ENCODE measurements around the gene TMEM18.

The TMEM18 gene

DNA sequence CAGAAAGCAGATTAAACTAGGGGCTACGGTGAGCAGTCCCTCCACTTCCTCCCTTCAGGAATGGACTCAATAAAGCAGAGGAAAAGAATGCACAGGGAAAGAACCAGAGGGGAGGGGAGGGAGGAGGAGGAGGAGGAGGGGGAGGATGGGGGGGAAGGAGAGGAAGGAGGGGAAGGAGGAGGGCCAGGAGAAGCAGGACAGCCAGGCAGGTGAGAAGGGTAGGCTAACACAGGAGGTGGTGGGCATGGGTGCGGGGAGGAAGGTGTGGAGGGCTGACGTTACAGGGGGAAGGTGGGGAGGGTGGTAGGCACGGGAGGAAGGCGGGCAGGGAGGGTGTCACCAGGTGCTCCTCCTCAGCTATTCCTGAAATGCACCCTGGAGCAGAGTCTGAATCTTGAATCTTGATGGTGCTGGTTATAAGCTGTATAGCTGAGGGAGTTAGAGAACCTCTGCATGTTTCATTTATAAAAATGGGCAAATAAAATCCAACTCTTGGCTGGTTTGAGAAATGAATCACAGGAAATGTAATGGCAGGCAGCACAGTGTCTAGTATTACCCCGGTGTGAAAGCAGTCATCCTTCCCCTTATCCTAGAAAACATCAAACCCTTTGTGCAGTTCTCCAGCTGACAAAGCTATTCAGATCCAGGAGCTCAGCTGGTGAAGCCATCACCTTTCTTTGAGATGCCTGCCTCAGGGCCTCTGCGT, 3.4 kb downstream of the TMEM18 start:
- TF ChIP-seq POLR2AphosphoS5 (IDR thresholded peaks at IDR 0.05; ENCODE audit: low read depth, low read length): no peak

DNA sequence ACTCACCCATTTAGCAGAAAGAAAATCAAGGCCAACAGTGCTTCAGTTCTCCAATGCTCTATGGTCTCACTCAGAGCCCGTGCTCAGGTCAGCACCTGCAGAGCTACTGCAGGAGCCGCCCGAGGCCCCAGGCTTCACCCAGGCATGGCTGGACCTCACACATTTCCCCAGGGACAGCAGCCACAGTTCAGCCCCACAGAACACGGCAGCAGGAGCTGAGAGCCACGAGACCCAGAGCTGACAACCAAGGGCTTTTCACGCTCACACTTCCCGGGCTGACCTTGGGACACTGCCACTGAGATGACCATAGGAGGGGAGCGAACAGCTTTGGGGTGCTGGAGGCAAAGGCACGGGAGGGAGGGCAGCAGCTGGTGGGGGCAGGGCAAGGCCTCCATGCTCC, 4.2 kb downstream of the TMEM18 start:
- no peak for TF ChIP-seq SIN3A (IDR thresholded peaks at IDR 0.05; ENCODE audit: borderline replicate concordance, insufficient read depth, low read length)
- TF ChIP-seq TAF1 (IDR thresholded peaks at IDR 0.05; ENCODE audit: borderline replicate concordance, insufficient read depth, low read length): no peak
- TF ChIP-seq, protein P1, sequence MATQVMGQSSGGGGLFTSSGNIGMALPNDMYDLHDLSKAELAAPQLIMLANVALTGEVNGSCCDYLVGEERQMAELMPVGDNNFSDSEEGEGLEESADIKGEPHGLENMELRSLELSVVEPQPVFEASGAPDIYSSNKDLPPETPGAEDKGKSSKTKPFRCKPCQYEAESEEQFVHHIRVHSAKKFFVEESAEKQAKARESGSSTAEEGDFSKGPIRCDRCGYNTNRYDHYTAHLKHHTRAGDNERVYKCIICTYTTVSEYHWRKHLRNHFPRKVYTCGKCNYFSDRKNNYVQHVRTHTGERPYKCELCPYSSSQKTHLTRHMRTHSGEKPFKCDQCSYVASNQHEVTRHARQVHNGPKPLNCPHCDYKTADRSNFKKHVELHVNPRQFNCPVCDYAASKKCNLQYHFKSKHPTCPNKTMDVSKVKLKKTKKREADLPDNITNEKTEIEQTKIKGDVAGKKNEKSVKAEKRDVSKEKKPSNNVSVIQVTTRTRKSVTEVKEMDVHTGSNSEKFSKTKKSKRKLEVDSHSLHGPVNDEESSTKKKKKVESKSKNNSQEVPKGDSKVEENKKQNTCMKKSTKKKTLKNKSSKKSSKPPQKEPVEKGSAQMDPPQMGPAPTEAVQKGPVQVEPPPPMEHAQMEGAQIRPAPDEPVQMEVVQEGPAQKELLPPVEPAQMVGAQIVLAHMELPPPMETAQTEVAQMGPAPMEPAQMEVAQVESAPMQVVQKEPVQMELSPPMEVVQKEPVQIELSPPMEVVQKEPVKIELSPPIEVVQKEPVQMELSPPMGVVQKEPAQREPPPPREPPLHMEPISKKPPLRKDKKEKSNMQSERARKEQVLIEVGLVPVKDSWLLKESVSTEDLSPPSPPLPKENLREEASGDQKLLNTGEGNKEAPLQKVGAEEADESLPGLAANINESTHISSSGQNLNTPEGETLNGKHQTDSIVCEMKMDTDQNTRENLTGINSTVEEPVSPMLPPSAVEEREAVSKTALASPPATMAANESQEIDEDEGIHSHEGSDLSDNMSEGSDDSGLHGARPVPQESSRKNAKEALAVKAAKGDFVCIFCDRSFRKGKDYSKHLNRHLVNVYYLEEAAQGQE (IDR thresholded peaks at IDR 0.05; ENCODE audit: insufficient read depth in 1 of 2, low read depth in 2 of 2, low read length in 2 of 2): no peak
- no peak for TF ChIP-seq FOXP2 (optimal IDR thresholded peaks at IDR 0.05; ENCODE audit: borderline replicate concordance, extremely low read depth, extremely low read length, insufficient read depth)
- no peak for TF ChIP-seq POLR2AphosphoS5 (IDR thresholded peaks at IDR 0.05; ENCODE audit: low read depth, low read length)

DNA sequence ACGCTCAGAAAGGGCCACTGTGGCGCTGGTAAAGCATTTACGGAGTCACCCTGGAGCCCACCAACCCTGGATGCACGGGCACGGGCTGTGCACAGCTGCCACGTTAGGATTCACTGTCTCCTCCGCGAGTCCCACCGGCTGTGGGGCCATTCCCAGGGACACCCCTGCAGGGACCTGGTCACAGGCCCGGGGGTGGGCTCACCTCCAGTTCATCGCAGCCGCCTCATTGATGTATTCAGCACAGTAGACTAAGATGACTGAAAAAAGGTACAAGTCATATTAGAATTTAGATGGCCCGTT, 4.7 kb downstream of the TMEM18 start:
- TF ChIP-seq POLR2AphosphoS5 (IDR thresholded peaks at IDR 0.05; ENCODE audit: low read depth, low read length) (no peak), TAF1 (IDR thresholded peaks at IDR 0.05; ENCODE audit: borderline replicate concordance, insufficient read depth, low read length) (no peak), SIN3A (IDR thresholded peaks at IDR 0.05; ENCODE audit: borderline replicate concordance, insufficient read depth, low read length) (no peak), FOXP2 (optimal IDR thresholded peaks at IDR 0.05; ENCODE audit: borderline replicate concordance, extremely low read depth, extremely low read length, insufficient read depth) (no peak)
- TF ChIP-seq, protein P1 (IDR thresholded peaks at IDR 0.05; ENCODE audit: insufficient read depth in 1 of 2, low read depth in 2 of 2, low read length in 2 of 2): no peak

DNA sequence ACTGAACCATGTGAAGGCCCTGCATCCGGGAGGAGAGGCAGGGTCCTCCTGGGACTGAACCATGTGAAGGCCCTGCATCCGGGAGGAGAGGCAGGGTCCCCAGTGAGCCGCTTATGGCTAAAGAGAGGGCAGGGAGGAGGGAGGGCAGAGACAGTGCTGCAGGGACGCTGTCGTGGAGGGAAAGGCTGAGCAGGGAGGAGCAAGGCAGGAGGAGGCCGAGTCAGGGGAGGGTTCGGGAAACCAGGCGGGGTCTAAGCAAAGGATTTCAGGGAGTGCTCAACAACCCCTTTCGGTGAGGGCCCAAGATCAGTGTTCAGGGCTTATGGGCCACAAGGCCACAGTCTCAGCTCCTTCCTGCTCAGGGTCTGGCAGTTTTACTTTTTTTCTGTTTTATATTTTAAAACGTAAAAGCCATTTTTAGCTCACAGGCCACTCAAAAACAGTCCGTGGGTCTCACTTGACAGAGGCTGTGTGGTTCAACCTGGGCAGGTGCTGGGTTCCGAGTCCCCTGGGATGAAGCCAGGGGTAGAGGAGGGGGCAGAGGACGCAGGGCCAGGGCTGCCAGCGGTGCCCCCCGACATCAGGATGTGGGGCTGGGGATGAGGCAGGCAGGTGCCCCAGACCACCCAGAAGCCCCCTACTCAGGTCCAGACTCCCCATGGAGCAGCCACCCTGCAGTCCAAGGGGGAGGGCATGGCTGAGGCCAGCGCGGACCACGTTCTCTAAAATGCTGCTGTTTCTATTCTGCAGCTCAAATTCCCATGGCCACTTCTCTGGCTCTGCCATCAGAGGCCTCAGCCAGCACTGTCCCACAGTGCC, 5.2 kb downstream of the TMEM18 start:
- TF ChIP-seq TAF1 (IDR thresholded peaks at IDR 0.05; ENCODE audit: borderline replicate concordance, insufficient read depth, low read length): no peak
- TF ChIP-seq FOXP2 (optimal IDR thresholded peaks at IDR 0.05; ENCODE audit: borderline replicate concordance, extremely low read depth, extremely low read length, insufficient read depth): no peak
- TF ChIP-seq, protein P1 (IDR thresholded peaks at IDR 0.05; ENCODE audit: insufficient read depth in 1 of 2, low read depth in 2 of 2, low read length in 2 of 2): no peak
- TF ChIP-seq POLR2AphosphoS5 (IDR thresholded peaks at IDR 0.05; ENCODE audit: low read depth, low read length): no peak
- no peak for TF ChIP-seq SIN3A (IDR thresholded peaks at IDR 0.05; ENCODE audit: borderline replicate concordance, insufficient read depth, low read length)

DNA sequence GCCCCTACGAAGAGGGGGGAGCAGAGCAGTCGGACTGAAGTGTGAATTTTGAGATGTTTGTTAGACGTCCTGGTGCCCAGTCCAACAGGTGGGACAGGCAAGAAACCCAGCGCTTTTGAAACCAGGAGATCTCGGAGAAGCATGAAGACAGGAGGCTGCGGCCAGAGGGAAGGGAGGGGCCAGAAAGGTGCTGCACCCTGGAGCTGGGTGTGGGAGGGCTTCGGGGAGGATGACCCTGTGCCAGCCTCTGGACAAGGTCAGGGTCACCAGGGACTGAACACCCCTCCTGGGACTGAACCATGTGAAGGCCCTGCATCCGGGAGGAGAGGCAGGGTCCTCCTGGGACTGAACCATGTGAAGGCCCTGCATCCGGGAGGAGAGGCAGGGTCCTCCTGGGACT, 6.1 kb downstream of the TMEM18 start:
- TF ChIP-seq POLR2AphosphoS5 (IDR thresholded peaks at IDR 0.05; ENCODE audit: low read depth, low read length) (no peak), FOXP2 (optimal IDR thresholded peaks at IDR 0.05; ENCODE audit: borderline replicate concordance, extremely low read depth, extremely low read length, insufficient read depth) (no peak), TAF1 (IDR thresholded peaks at IDR 0.05; ENCODE audit: borderline replicate concordance, insufficient read depth, low read length) (no peak), SIN3A (IDR thresholded peaks at IDR 0.05; ENCODE audit: borderline replicate concordance, insufficient read depth, low read length) (no peak)
- TF ChIP-seq, protein P1 (IDR thresholded peaks at IDR 0.05; ENCODE audit: insufficient read depth in 1 of 2, low read depth in 2 of 2, low read length in 2 of 2): no peak

All from PFSK-1 (cell line).